ENCODE data around the gene RTEL1.

GRCh38 chr20:63651942-63652191, 6.2 kb upstream of the RTEL1 start:
- no peak for TF ChIP-seq CTCF (IDR thresholded peaks at IDR 0.05)
- no peak for TF ChIP-seq EP300 (IDR thresholded peaks at IDR 0.05)
